CD4-positive, alpha-beta T cell treated with Interferon gamma for 1 hour (primary cell): ENCODE data around the gene TACO1.
A peak's percentile ranks its signal among the peaks of the same experiment; 100 is the strongest.

ENCODE experiments used
- DNase-seq: peaks from one replicate; pipeline ENCODE4 v3.0.0-alpha.2; 2020

TACO1 gene

DNA sequence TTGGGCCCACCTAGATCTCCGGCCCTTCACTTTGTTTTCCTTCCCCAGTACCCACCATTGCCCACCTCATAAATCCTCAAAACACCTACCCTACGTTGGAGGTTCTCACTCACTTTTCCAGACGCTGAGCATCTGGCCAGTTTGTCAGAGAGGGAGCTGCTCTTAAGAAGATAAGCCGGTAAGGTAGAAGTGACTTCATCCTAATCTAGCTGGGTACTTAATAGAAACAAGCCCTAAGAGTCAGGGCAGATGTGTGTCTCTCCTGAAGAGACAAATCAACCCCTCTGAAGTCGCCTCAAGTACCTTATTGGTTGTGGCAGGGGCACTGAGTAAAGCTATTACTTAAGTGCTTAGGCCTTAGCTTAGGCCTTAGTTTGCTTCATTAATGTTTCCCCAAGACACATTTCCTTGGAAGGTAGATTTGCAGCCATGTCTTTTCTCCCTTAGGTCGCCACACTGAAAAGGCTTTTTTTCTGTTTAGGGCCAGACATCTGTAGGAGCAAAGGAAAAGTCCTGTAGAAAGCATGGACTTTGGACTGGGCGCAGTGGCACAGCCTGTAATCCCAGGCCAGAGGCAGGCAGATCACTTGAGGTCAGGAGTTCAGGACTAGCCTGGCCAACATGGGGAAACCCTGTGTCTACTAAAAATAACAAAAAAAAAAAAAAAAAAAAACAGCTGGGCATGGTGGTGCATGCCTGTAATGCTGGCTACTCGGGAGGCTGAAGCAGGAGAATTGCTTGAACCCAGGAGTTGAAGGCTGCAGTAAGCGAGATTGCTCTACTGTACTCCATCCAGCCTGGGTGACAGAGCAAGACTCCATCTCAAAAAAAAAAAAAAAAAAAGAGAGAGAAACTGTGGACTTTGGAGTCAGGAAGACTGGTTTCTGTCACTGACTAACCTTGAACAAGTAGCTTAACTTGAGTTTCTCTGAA, 1.0 kb downstream of the TACO1 start:
- DNase-seq = no peak

DNA sequence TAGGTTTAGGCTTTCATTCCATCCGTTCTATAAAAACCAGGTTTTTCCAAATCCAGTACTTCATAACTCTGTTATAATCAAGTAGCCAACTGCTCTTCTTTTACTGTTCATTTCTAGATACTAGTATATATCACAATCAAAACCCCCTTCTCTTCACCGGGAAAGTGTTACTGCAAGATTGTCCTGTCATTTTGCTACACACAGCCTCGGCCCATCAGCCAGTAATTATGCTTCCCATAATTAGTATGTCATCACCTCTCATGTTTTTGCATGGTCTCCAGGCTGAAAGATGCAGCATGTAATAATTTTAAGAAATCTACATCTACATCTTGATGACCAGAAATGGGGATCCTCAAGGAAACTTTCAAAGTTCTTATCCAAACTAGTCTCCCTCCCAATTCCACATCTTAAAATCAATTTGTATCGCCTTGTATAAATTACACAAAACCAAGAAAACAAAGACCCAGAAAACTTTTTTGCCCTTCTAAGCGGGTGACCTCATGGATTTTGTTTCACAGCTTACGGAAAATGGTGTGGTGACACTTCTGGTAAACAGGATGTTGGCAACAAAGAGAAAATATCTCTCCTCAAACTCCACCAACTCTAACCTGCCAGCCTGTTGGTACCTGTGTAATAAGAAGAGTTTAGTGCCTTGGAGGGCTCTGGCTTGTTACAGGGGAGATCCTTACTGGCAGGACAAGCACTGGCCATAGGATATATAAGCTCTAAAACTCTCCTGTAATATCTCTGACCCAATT, 9.3 kb downstream of the TACO1 start:
- no peak for DNase-seq

DNA sequence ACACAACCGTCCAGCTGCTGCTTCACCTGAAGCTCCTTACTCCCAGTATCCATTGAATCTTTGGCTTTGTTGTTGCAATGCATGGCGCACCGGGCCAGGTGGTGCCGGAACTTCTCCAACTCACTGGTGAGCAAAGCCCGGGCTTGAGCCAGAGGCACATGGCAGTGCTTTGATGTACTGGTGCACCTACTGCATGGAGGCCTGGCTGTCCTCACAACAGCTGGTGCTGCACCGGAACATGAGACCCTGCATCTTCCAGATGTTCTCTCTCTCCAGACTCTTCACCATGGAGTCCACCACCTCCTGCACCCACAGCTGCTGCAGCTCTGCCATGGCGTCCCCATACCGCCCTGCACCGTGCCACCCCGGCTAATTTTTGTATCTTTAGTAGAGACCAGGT, 10.2 kb downstream of the TACO1 start:
- DNase-seq = no peak

DNA sequence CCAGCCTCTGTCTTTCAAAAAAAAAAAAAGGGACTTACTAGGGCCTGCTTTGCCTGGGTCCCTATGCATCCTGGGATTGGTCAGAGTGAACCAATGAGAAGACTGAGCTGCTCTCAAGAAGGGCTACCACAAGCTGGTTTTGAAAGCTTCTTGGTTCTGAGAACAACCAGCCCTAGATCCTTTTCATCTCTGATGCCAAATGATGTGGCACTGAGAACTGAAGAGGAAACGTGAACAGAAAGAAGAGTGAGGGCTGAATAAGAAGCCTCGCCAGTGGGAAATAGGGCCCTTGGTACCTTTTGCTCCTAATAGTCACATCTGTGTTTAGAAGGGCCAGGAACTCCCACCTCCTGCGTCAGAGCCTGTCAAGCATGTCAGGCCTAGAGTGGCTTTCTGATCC, 10.7 kb downstream of the TACO1 start:
- no peak for DNase-seq

DNA sequence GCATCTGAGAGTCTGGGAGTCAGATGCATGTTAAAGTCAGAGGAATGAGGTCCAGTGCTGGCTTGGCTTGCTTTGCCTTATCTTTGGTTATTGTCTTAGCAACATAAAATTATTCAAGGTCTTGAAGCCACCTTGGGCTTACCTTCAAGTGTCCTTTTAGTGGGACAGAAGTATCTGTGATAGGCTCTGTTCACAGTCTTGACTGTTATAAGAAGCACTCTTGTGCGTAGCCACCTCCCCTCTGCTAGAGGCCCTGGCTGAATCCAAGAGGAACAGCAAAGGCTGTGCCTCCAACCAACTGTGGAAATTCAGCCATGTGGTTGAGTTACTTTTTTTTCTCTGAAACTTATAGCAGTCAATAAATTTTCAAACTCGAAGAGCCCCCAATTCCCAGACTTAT, 13.0 kb downstream of the TACO1 start:
- DNase-seq = no peak

DNA sequence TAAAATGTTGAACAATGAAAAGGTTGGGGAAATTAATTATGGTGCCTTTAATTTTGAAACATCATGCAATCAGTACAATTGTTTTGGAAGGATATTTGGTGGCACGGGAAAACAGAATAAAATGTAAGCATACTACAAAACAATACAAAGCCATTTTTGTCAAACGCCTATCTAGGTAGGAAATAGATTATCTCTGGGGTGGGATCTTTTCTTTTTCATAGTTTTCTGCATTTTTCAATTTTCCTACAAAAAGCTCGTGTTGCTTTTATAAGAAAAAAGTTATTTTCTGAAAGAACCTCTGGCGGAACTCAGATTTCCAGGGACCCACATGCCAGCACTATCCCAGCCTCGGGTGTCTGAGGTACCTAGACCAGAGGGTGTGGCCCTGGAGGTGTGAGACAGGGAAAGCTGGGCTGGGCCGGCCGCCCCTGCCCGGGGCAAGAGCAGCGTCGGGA, 20.6 kb downstream of the TACO1 start:
- DNase-seq = no peak

DNA sequence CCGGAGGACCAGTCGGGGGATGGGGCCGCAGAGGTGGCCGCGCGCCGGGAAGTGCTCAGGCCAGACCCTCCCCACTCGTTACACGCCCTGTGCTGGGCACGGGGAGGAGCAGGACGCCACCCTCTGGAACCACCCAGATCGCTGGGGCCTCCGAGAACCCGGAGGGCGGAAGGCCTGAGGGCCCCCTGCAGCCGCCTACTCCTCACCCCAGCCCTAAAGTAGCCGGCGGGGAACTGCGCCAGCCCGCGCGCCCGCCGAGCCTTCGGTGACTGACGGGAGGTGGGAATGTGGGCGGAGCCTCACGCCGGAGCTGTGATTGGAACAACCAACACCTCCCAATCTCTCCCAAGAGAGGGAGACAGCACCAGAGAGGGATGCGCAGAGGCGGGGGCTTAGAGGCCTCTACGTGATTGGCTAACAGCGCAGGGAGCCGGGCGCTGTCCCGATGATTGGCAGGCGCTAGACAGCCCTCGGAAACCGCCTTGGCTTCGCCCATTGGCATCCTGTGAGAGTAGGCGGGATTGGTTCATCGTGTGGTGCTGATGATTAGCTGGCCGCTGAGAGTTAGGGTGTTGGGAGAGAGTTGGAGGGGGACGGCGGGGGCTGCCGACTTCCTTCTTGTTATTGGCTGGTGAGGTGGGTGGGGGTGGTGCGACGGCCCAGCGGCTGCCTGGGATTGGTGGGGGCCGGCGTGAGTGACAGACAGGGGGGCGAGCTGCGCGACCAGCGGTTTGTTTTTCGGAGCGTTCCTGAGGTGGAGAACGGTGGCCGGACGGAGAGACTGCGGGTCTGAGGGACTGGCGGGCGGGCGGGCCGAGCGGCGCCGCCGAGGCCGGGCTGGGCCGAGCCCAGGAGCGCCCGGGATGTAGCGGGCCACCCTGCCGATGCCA, 21.2 kb downstream of the TACO1 start, which contains the start of gene MAP3K3:
Gene MAP3K3 (plus strand): TSS at position 734 of the 890 bp plus-strand sequence. CDS start 343 bp downstream, outside the sequence.
- DNase-seq = peak; percentile 99

DNA sequence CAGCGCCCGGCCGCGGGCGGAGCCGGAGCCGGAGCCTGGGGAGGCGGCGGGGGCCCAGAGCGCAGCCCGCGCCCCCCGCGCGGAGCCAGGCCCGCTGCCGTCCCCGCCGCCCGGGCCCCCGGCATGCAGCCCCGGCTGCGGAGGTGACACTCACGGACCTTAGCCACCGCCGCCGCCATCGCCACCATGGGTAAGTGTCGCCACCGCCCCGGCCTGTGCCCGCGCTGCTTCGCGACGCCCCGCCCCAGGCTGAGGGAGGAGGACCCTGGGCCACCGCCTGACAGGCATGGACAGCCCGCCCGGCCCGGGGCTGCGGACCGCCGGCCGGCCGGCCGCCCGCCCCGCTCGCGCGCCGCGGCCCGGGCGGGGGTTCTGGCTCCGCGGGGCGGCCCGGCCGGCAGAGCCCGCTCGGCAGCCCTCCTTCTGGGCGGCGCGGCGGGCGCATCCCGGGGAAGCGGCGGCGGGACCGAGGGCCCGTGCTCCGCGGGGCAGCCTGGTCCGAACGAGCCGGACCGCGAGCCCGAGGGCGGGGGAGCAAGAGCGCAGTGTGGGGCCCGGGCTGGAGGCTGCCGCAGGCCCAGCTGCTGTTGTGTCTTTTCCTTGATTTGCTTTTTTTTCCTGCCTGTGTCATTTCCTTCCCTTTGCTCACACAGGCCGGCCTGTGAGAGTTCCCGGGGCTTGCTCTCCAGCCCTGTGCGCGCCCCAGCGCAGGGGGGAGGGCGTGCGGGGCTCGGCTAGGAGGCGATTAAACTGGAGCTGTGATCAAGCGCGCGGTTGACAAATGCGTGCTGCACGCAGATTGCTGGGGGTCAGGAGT, 22.1 kb downstream of the TACO1 start:
- peak; percentile 47 for DNase-seq

DNA sequence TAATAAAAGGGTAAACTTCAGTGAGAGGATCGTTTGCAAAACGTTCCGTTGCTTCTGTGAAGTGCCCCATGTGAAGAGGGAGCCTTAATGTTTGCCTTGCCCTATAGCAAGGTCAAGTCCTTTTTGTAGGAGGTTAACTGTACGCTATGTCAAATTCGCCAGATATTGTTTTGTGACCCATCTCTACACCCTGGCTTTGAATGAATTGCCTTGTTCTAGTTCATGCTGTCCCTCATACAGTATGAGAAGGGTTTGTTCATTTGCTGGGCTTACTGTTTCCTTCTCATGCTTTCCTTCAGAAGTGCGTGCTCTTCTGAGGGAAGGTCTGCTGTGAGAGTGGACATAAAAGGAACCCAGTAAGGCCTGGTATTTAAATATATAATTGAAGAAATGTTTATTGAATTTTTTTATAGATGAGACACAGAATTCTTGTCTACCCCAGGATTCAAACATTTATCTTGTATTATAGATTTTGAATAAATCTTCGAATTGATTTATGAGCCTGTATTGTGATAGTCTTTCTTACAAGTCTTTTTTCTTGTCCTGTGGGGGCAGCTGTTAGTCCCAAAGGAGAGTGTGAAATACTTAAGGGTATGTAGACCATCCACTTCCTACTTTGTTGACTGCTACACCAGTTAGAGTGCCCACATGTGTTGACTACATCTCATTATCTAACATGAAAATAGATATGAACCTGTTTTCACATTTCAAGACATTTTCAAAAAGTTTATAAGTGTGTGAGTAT, 23.3 kb downstream of the TACO1 start:
- DNase-seq = no peak

DNA sequence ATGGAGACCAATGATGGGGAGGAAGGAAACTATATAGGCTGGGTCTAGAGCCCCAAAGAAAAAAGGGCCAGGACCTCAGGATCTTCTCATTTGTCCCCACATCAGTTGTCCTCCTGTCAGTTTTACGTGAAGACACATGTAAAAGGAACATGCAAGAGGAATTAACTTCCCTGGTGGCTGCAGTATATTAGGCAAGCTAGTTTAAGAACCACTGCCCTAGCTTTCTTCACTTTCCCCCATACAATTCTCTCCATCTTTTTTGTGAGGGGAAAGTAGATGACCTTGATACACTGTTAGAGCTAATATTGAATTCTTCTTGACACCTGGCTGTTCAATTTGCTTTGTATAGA, 23.8 kb downstream of the TACO1 start:
- DNase-seq = no peak

DNA sequence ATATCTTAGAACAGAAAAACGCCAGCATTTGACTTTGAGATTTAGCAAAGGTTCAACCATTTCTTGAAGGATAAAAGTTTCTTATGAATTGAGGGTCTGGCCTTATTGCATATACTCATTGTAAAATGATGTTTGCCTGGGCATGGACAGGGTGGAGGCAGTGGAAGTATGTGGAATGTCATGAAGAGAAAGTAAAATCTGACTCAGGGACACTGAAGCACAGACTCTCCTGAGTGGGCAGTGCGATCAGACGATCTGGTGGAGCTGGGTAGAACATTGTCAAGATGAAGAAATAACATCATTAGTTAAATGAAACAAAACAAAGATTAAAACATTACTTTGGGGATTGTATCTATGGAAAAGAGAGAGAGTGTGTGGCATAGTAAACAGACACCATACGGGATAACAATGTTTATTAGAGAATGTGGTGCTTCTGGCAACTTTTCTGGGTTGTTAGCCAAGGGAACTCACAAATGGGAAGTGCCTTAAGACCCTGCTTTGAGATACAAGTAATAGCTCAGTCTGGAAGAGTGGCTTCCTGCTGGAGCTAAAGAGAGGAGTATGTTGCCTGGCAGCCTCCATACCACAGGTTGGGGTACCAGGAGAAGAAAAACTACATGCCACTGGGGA, 26.0 kb downstream of the TACO1 start:
- no peak for DNase-seq

DNA sequence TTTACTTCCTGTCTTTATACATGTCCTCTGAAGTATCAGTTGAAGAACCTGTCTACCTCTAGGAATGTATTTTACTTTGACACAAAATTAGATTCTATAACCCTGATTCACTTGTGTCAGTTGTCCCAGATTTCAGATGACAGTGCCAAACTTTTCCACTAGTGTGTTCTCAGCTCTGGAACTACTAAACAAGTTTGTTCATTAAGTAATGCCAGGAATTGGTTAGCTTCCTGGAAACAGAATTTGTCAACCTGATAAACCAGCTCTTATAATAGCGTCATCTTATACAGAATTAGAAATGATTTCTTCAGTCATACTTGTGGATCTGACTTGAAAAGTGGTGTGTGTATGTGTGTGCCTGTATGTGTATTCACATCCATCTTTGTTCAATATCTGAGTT, 28.9 kb downstream of the TACO1 start:
- no peak for DNase-seq

DNA sequence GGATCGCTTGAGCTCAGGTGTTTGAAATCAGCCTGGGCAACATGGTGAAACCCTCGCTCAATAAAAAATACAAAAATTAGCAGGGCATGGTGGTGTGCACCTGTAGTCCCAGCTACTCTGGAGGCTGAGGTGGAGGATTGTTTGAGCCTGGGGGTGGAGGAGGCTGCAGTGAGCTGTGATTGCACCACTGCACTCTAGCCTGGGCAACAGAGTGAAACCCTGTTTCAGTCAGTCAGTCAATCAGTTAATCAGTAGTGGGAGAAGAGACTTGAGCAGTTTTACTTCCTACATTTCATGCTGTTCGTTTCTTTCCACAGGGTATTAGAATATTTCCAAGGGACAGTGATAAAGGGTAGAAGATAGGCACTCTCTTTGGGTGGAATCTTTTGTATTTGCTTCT, 30.4 kb downstream of the TACO1 start:
- no peak for DNase-seq

DNA sequence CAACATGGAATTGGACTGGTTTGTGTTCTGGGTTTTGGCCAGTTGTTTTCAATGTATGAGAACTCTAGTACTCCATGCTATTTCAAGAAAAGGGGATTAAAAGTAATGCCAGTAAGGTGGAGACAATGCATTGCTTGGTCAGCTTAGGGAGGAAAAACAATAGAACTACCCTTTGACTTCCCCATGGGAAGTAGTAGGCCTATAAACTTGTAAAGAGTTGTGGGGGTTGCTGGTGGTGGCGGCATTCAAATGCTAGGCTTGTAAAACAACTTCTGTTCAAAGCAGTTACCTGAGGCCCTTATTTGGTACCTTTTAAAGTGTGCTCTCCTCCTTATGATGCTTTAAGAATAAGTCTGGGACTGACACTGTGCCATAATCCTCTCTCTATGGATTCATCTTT, 30.9 kb downstream of the TACO1 start:
- no peak for DNase-seq

DNA sequence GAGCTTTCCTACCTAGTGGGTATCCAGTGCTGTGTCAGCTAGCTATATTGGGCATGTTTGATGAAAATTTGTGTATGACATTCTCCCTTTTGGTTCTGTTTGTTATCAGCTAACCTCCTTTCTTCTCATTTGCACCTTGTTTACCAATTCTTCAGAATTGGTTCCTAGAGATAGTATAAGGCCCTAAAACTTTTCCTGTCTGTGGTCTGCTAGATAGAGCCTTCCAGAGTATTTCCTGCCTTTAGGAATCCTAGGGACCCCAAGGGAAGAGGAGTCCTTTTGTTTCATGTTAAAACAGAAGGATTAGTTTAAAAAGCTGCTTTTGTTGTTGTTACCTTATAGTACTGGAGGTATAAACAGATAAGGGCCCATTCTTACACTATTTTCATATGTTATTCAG, 33.0 kb downstream of the TACO1 start:
- no peak for DNase-seq

DNA sequence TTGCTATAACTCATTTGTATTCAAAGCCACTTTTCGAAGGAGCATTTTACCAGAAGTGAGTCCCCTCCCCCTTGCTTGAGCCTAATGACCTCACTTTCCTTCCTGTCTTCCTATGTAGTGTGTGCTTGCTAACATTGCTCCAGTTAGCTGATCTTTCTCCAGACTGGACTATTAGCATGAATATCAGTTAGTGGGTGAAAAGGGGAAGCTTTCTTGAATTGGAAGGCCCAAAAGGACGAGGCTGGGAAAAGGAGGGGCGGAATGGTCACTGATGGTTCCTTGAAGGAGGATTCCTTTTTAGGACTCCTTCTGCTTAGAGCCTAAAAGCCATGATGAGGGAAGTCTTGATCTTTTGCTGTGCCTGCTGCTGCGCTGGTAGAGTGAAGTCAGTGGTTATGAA, 33.5 kb downstream of the TACO1 start:
- DNase-seq = no peak

DNA sequence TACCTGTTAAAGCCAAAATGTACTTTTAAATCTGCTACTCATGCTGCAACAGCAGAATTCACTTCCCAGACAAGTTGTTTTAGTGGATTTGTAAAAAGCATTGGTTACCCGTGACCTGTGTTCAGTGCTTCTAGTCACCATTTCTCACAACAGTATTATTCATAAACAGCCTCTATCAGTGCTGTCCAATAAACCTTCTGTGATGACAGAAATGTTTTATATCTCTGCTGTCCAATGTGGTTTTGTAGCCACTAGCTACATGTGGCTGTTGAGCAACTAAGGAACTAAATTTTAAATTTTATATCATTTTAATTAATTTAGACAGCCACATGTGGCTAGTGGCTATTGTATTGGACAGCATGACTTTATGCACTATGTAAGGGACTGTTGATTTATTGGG, 34.1 kb downstream of the TACO1 start:
- DNase-seq = no peak

DNA sequence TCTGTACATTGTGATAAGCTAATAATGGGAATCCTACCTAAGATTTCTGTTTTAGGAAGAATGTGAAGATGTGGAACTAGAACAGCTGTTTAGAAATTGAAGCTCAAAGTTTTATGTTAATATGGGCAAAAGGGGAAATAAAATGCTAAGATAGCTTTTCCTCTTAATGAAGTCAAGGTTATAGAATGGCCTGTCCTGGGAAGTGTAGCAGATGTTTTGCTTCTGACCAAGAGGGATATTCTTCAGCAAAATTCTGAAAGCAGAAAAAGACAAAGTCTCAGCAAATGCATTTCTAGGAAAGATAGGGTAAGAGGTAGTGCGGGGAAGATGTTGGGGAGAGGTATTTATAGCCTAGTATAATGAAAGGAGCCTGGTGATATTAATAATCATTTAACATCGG, 34.6 kb downstream of the TACO1 start:
- no peak for DNase-seq

DNA sequence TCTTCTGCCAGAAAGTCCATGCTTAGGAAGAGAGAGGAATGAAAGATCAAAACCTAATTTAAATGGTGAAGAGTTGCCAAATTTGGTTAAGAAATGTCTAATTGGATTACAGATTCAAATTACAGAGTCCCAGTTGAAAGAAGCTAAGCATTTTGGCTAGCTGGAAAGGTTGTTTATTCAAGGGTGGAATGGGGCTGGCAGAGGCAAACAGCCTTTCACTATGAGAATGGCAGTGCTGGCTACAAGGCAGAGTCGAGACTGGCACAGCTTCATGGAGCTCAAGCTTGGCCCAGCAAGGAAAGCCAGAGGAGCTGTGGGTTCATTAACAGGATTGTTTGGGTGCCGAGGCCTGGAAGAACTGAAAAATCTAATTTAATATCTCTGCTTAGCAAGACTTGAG, 35.1 kb downstream of the TACO1 start:
- no peak for DNase-seq

DNA sequence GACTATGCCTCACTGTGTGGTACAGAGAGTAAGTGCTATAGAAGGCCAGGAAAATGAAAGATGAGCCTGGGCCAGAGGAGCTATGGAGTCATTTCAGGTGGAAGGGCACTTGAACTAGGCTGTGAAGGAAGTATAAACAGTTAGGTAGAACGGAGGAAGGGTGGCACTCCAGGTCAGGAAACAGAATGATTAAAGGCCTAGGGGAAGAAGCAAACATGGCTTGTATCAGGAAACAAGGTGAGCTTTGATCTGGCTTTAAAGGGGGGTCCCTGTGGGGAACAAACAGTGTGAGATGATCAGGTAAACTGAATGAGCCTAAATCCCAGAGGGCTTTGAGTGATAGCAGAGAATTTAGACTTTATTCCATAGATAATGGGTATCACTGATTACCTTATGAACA, 38.4 kb downstream of the TACO1 start:
- DNase-seq = no peak

DNA sequence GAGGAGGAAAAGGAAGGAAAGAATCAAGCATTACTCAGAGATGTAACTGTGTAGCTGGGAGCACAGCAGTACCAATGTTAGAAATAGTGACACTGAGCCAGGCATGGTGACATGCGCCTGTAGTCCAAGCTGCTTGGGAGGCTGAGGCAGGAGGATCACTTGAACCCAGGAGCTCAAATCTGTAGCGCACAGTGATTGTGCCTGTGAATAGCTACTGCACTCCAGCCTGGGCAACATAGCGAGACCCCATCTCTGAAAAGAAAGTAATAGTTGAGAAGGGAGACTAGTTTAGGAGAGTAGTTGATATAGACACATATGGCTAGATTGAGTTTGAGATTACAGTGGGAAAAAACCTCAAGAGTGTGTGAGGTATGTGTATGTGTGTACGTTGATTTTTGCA, 39.3 kb downstream of the TACO1 start:
- no peak for DNase-seq
